PFSK-1 (cell line): ENCODE measurements around the gene ZNF699. TPM values are rescaled to one million over a fixed set of nuclear protein-coding genes. Genes with fewer than 3 reads are reported as not detected.

Source experiments
- FOXP2 ChIP-seq: optimal IDR thresholded peaks from 2 replicates; pipeline ENCODE3; 2011; ENCODE audit warnings: borderline replicate concordance, control low read depth, inconsistent platforms; ENCODE audit not compliant: insufficient read depth; ENCODE audit errors: extremely low read length, extremely low read depth
- POLR2AphosphoS5 ChIP-seq: IDR thresholded peaks from 2 replicates; pipeline ENCODE4 v1.6.1; 2012; ENCODE audit warnings: low read depth, mild to moderate bottlenecking, control low read depth, low read length, moderate library complexity
- SIN3A ChIP-seq: IDR thresholded peaks from 2 replicates; pipeline ENCODE4 v1.6.1; 2012; ENCODE audit warnings: mild to moderate bottlenecking, low read length, moderate library complexity, borderline replicate concordance; ENCODE audit not compliant: insufficient read depth
- TAF1 ChIP-seq: IDR thresholded peaks from 2 replicates; pipeline ENCODE4 v1.6.1; 2012; ENCODE audit warnings: low read length, control low read depth, borderline replicate concordance; ENCODE audit not compliant: insufficient read depth
- polyA plus RNA-seq: library from polyadenylated mRNA; unstranded; fragments of >200 nt; gene quantifications from one replicate; pipeline ENCODE4 v1.2.1, GENCODE V29; 2012; ENCODE audit warnings: low read depth, missing spikeins; ENCODE audit not compliant: insufficient read length
- TF ChIP-seq, protein P1 (sequence below), 2 experiments: IDR thresholded peaks; 2 replicates each; pipeline versions ENCODE4 v1.6.1 to v1.8.0; 2011 to 2012; ENCODE audit warnings: low read depth in 2 of 2, low read length in 2 of 2, control low read depth in 1 of 2, inconsistent platforms in 1 of 2, mild to moderate bottlenecking in 1 of 2, moderate library complexity in 1 of 2; ENCODE audit not compliant: insufficient read depth in 1 of 2

ZNF699 gene
- polyA plus RNA-seq = 0.41 TPM

DNA sequence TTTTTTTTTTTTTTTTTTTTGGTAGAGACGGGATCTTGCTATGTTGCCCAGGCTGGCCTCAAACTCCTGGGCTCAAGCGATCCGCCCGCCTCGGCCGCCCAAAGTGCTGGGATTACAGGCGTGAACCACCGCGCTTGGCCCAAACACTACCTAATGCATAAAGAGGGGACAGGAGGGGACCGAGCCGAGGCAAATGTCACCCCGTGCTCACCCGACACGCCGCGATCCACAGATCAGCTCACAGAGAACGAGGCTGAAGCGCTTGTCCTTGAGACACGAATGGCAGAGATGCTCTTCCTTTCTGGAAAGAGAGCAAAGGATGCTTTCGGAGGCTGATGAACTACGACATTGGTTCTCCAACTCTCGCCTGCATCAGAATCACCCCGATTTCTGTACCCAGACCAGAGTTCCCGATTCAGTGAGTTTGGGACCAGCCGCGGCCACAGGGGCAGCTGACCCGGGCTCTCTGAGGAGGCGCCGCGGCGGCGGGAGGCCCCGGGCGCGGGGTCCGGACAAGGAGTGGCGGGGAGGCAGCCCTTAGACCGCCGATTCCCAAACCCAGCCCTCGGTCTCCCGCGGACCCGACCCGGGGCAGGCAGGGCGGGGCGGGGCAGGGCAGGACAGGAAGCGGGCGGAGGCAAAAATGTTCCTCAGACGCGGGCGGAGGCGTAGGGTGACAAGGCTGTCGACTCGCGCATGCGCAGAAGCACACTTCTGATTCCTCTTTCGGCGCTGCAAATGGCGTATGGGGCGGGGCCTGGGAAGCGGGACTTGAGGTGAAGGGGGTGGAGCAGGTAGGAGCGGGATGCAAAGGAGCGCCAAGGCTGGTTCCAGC, at the start of gene ZNF699:
TSS of gene ZNF699 (minus strand) at position 700 of the 835 bp plus-strand sequence. CDS start 4,719 bp downstream, outside the sequence.
- TF ChIP-seq FOXP2 (no peak), TAF1 (no peak)

DNA sequence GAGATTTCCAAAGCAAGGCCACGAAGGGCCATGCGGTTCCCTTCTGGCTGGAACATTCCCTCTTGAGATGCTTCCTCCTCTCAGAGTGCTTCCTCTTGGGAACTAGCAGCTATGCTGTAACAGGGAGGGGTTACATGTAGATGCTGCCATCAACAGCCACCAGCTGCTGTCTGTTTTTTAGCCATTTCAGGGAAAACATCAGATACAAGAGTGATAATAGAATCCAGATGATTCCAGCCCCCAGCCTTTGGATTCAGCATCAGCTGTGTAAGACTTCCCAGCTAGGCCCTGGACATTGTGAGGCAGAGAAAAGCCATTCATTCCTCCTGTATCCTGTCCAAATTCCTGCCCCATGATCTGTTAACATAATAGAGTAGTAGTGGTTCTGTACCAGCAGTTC, 45.0 kb upstream of the ZNF699 start:
- TF ChIP-seq POLR2AphosphoS5 (no peak), TAF1 (no peak), SIN3A (no peak), FOXP2 (no peak)
- TF ChIP-seq, protein P1, sequence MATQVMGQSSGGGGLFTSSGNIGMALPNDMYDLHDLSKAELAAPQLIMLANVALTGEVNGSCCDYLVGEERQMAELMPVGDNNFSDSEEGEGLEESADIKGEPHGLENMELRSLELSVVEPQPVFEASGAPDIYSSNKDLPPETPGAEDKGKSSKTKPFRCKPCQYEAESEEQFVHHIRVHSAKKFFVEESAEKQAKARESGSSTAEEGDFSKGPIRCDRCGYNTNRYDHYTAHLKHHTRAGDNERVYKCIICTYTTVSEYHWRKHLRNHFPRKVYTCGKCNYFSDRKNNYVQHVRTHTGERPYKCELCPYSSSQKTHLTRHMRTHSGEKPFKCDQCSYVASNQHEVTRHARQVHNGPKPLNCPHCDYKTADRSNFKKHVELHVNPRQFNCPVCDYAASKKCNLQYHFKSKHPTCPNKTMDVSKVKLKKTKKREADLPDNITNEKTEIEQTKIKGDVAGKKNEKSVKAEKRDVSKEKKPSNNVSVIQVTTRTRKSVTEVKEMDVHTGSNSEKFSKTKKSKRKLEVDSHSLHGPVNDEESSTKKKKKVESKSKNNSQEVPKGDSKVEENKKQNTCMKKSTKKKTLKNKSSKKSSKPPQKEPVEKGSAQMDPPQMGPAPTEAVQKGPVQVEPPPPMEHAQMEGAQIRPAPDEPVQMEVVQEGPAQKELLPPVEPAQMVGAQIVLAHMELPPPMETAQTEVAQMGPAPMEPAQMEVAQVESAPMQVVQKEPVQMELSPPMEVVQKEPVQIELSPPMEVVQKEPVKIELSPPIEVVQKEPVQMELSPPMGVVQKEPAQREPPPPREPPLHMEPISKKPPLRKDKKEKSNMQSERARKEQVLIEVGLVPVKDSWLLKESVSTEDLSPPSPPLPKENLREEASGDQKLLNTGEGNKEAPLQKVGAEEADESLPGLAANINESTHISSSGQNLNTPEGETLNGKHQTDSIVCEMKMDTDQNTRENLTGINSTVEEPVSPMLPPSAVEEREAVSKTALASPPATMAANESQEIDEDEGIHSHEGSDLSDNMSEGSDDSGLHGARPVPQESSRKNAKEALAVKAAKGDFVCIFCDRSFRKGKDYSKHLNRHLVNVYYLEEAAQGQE (IDR thresholded peaks at IDR 0.05; ENCODE audit: insufficient read depth in 1 of 2, low read depth in 2 of 2, low read length in 2 of 2) = no peak

DNA sequence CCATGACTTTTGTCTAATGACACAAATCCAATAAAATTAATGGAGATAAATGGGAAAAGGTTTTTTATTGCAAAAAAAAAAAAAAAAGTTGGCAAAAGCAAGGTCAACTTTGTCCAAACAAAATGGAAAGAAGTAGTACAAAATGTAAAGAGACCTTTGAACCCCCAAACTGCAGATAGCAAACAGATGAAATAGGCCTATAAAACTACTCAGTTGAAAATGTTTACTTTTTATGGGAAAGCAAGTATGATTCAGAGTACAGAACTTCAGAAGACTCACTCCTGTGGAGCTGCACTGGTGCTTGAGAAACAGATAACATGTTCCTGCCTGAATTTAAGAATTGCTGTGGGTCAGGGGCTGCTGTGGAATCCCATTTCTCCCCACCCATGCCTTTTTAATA, 43.4 kb upstream of the ZNF699 start:
- no peak for TF ChIP-seq FOXP2
- no peak for TF ChIP-seq POLR2AphosphoS5
- TF ChIP-seq, protein P1 (IDR thresholded peaks at IDR 0.05; ENCODE audit: insufficient read depth in 1 of 2, low read depth in 2 of 2, low read length in 2 of 2) = no peak
- TF ChIP-seq SIN3A = no peak
- no peak for TF ChIP-seq TAF1

DNA sequence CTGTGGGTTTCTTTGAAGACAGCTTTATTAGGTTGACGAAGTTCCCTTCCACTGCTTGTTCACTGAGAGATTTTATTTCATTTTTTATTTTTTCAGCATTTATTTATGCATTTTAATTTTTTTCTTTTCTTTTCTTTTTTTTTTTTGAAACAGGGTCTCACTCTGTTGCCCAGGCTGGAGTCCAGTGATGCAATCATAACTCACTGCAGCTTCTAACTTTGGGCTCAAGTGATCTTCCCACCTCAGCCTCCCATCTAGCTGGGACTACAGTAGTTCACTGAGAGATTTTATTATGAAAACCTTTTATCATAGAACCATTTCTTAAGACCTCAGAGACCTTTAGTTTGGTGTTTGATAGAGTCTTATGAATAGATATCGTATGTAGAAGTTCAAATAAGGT, 42.9 kb upstream of the ZNF699 start:
- TF ChIP-seq TAF1 = no peak
- TF ChIP-seq, protein P1 (IDR thresholded peaks at IDR 0.05; ENCODE audit: insufficient read depth in 1 of 2, low read depth in 2 of 2, low read length in 2 of 2) = no peak
- TF ChIP-seq FOXP2 = no peak
- no peak for TF ChIP-seq POLR2AphosphoS5
- no peak for TF ChIP-seq SIN3A

DNA sequence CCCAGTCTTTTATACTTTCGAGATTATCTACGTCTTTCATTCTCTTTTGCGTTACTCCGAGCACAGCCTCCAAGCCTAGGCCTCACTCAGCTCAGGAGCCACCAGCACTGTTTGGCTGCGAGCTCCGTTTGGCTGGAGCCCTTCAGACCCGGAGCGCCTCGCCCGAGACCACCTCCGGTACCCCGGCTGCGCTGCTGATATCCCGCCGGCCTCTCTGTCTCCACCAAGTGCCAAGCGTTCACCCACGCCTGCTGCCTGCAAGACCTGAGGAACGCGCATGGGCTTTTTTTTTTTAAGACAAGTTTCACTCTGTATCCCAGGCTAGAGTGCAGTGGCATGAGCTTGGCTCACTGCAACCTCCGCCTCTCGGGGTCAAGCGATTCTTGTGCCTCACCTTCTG, 39.0 kb upstream of the ZNF699 start:
- TF ChIP-seq, protein P1 (IDR thresholded peaks at IDR 0.05; ENCODE audit: insufficient read depth in 1 of 2, low read depth in 2 of 2, low read length in 2 of 2) = no peak
- TF ChIP-seq TAF1 (no peak), FOXP2 (no peak), SIN3A (no peak), POLR2AphosphoS5 (no peak)
